Measurements from ENCODE around the gene PTS.

Gene PTS

GRCh38 chr11:112221274-112221835 is 4.9 kb upstream of the PTS start:
- DNase-seq (ENCODE audit: low read depth, low spot score), result no peak

- no peak for DNase-seq (ENCODE audit: low read depth, low spot score)
Observed at GRCh38 chr11:112222303-112222702, 3.9 kb upstream of the PTS start.

- no peak for DNase-seq (ENCODE audit: low read depth, low spot score)
Observed at GRCh38 chr11:112223121-112223520, 3.1 kb upstream of the PTS start.

GRCh38 chr11:112223754-112224532 is 2.3 kb upstream of the PTS start:
- DNase-seq (ENCODE audit: low read depth, low spot score), result no peak

- DNase-seq (ENCODE audit: low read depth, low spot score), result no peak
Observed at GRCh38 chr11:112225753-112226061, 521 bp upstream of the PTS start.

GRCh38 chr11:112226831-112227401 is 688 bp downstream of the PTS start:
- no peak for DNase-seq (ENCODE audit: low read depth, low spot score)

GRCh38 chr11:112227471-112227870 is 1.2 kb downstream of the PTS start:
- DNase-seq (ENCODE audit: low read depth, low spot score), result no peak

GRCh38 chr11:112228706-112229105 is 2.5 kb downstream of the PTS start:
- DNase-seq (ENCODE audit: low read depth, low spot score), result no peak

- DNase-seq (ENCODE audit: low read depth, low spot score), result no peak
Observed at GRCh38 chr11:112229159-112229558, 2.9 kb downstream of the PTS start.

- no peak for DNase-seq (ENCODE audit: low read depth, low spot score)
Observed at GRCh38 chr11:112229746-112230433, 3.7 kb downstream of the PTS start.

- no peak for DNase-seq (ENCODE audit: low read depth, low spot score)
Observed at GRCh38 chr11:112231952-112232351, 5.7 kb downstream of the PTS start.

- DNase-seq (ENCODE audit: low read depth, low spot score), result no peak
Observed at GRCh38 chr11:112235750-112236390, 9.6 kb downstream of the PTS start.

- DNase-seq (ENCODE audit: low read depth, low spot score), result no peak
Observed at GRCh38 chr11:112237451-112237850, 11.2 kb downstream of the PTS start.

- no peak for DNase-seq (ENCODE audit: low read depth, low spot score)
Observed at GRCh38 chr11:112238041-112238440, 11.8 kb downstream of the PTS start.

GRCh38 chr11:112241486-112241885 is 15.3 kb downstream of the PTS start:
- no peak for DNase-seq (ENCODE audit: low read depth, low spot score)

GRCh38 chr11:112247201-112247600 is 21.0 kb downstream of the PTS start:
- no peak for DNase-seq (ENCODE audit: low read depth, low spot score)

GRCh38 chr11:112248201-112248600 is 22.0 kb downstream of the PTS start:
- no peak for DNase-seq (ENCODE audit: low read depth, low spot score)

- DNase-seq (ENCODE audit: low read depth, low spot score), result peak; percentile 80
Observed at GRCh38 chr11:112249871-112250610, 23.8 kb downstream of the PTS start.

- peak; percentile 80 for DNase-seq (ENCODE audit: low read depth, low spot score)
Observed at GRCh38 chr11:112253605-112254242, 27.5 kb downstream of the PTS start.

GRCh38 chr11:112255067-112255720 is 29.0 kb downstream of the PTS start:
- no peak for DNase-seq (ENCODE audit: low read depth, low spot score)
